Coronary artery (tissue), 2 donors: ENCODE measurements around the gene AVPR2.

Experiments used
- DNase-seq: peaks from one replicate; pipeline ENCODE4 v3.0.0-alpha.2; 2017; ENCODE audit warnings: low spot score
- H3K27ac ChIP-seq, 2 donors: fragments of 200-600 bp; sonication (generic); one replicate each; pipeline ENCODE4 v1.5.1; 2016 to 2019
- H3K4me3 ChIP-seq: fragments of 200-600 bp; sonication (generic); 2 replicates; pipeline ENCODE4 v1.5.1; 2016; ENCODE audit warnings: mild to moderate bottlenecking, moderate library complexity
- TF ChIP-seq, protein P1 (sequence below): fragments of 200-600 bp; sonication (generic); IDR thresholded peaks from one replicate; pipeline ENCODE4 v1.5.1; 2019; ENCODE audit warnings: antibody characterized with exemption

The AVPR2 gene

DNA sequence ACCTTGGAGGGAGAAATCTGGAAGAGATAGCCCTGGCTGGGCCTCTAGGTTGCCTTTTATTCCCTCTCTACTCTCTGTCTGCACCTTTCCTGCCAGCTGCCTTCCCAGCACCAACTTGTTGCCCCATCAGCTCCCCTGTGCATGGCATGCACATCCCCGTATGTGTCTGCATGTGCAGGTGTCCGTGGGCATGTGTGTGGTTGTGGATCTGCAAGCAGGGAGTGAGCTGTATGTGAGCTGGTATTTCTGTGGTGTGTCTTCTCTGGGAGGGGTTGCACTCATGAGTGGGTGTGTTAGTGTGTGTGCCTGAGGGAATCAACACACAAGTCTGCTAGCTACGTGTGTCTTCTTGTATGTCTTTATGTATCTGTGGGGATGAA is 28.4 kb upstream of the AVPR2 start:
- H3K27ac ChIP-seq = no peak overlapping the region
- TF ChIP-seq, protein P1, sequence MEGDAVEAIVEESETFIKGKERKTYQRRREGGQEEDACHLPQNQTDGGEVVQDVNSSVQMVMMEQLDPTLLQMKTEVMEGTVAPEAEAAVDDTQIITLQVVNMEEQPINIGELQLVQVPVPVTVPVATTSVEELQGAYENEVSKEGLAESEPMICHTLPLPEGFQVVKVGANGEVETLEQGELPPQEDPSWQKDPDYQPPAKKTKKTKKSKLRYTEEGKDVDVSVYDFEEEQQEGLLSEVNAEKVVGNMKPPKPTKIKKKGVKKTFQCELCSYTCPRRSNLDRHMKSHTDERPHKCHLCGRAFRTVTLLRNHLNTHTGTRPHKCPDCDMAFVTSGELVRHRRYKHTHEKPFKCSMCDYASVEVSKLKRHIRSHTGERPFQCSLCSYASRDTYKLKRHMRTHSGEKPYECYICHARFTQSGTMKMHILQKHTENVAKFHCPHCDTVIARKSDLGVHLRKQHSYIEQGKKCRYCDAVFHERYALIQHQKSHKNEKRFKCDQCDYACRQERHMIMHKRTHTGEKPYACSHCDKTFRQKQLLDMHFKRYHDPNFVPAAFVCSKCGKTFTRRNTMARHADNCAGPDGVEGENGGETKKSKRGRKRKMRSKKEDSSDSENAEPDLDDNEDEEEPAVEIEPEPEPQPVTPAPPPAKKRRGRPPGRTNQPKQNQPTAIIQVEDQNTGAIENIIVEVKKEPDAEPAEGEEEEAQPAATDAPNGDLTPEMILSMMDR = no peak
- no peak overlapping the region for H3K4me3 ChIP-seq
- DNase-seq = no peak

DNA sequence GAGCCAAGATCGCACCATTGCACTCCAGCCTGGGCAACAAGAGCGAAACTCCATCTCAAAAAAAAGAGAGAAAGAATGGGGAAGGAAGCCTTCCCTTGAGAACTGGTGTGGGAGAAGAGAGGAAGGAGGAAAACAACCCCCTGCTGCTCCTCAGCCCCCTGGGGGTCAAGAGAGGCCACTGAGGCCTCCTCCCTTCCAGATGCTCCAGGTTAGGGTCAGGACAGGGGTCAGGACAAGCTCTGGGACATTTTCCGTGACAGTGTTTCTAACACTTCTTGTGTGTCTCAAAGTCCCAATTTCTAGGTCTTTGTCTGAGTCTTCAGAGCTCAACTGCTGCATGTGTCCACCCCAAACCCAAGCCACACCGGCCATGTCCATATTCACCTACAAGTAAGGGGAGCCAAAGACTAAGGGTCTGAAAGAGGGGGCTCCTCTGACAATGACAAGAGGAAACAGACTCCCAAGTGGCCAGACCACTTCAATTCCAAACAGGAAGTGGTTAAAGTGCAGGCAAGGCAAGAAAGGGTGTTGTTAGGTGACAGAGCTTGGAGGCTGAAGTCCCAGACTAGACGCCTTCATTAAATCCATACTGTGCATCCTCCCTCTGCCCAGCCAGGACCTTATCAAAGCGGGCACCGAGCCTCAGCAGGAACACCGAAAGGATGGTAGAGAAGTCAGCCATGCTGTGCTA is 26.8 kb upstream of the AVPR2 start:
- TF ChIP-seq, protein P1 = no peak
- no peak overlapping the region for H3K4me3 ChIP-seq
- no peak overlapping the region for H3K27ac ChIP-seq
- no peak for DNase-seq

DNA sequence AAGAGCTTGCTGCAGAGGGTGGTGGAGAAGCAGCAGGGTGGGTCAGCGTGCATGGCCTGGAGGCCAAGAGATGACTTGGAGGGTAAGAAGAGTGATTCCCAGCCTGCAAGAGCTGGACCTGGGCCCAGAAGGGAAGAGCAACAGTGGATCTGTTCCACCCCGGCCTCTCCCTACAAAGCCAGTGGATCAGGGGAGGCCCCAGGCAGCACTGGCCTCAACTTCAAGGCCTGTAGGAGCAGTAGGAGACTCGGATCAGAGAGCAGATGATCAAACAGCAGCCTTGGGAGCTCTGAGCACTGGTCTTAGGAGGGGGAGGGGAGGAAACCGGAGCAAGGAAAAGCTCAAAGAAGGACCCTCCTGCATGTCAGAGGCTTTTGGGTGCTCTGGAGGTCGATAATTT is 26.1 kb upstream of the AVPR2 start:
- H3K4me3 ChIP-seq = no peak overlapping the region
- no peak for DNase-seq
- no peak overlapping the region for H3K27ac ChIP-seq
- TF ChIP-seq, protein P1 = no peak

DNA sequence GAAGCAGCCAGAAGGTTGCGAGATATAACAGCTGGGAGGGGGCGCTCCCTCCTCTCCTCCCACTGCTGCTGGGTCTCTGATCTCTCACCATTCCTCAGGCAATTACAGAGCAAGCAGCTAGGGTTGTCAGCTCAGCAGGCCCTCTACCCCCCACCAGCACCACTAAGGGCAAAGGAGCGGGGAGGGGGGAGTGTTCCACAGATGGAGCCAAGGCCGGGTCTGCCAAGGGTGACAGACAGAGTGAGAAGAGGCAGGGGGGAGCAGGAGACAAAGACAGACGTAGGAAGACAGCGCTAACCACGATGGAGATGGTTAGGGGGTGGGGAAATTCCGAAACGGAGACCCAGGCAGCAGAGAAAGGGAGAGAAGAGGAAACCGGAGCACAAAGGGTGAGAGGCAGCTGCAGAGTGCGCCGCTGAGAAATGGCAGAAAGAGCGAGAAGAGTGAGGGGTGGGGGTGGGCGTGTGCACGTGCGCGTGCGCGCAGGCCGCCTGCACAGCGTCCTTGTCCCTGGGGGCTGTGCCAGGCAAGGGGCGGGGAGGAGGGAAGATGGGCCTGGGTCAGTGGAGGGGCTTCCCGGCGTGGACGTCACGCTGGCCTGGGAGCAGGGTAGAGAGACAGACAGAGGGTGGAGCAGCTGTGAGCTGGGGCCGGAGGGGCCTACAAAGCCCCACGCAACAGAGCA is 25.4 kb upstream of the AVPR2 start:
- TF ChIP-seq, protein P1 = no peak
- no peak overlapping the region for H3K27ac ChIP-seq
- no peak for DNase-seq
- no peak overlapping the region for H3K4me3 ChIP-seq

DNA sequence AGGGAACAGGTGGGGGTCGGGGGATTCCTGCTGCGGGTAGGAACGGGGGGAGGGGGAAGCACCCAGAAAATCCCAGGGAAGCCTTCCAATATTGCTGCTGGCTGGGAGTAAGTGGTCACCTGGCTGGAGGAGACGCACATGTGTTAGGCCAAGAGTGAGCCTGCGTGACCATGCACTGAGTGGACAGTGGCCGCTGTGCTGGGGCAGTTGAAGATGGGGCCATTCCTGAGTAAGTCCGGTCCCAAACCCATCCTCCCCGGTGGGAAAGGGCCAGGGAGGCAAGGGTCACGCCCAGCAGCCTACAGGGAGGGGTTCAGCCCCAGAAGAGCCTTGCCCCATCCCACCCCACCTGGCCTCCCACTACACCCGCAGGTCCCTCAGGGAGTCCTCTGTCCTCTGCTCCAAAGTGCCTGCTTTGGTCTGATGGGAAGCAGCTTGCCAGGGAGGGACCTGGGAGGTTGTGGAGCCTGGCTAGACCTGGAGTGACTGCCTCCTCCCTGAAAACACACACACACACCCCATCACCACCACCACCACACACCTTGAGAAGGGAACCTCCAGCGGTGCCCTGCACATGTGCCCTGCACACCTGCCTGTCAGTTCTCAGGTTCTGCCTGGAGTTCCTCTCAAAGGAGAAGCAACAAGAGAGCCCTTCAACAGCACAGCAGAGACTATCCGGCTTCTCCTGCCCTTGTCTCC is 24.6 kb upstream of the AVPR2 start:
- Histone ChIP-seq H3K4me3 (no peak overlapping the region), H3K27ac (no peak overlapping the region)
- TF ChIP-seq, protein P1 = no peak
- no peak for DNase-seq

DNA sequence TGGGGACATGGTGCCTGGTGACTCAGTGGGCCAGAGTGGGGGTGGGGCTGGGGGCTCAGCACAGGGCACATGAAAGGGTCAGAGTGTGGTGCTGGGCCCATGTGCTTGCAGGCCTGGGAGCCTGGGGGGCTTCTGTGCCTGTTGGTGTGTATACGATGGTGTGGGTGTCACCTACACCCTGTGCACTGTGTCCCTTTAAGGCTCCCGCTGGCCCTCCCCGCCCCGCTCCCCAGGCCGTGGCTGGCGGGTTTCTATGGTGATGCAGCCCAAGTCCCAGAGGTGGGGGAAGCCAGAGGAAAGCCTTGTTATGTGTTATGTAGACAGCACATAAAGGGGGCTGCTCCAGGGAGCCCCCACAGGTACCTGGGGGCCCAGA is 24.0 kb upstream of the AVPR2 start:
- no peak overlapping the region for H3K4me3 ChIP-seq
- DNase-seq = no peak
- H3K27ac ChIP-seq = no peak overlapping the region
- TF ChIP-seq, protein P1 = no peak
